ENCODE data around the gene CERS2.

DNA sequence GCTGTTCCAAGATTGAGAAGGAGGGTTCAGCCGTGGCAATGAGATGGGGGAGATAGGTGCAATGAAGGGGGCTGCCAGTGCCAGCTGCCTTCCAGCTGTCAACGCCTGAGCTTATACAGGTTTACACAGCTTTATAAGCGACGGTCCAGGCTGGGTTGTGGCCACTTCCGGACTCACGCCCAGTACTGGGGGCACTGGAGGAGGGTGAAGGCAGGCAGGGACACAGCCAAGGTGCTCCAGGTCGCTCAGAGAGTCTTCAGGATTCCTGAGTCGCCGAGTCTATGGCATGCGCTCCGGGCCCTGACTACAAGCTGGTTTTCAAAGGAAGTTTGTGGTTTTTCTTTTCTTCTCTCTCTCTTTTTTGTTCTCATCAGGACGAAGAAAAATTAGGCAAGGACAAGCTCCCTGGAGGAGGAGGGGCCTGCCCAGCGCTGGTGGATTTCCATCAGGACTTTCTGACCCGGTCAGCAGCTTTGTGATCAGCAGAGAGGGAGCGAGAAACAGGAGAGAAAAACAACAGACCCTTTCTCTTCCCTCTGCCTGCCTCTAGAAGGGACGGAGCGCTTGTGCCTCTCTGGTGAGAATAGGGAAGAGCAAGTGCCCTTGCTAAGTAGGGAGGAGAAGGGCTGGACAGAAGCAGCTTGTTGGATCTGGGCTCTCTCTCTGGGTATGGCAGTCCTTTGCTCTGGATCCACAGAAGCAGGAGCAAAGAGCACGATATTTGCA lies 31.9 kb upstream of the CERS2 start, which contains the start of gene MINDY1:
- no peak for TF ChIP-seq CTCF (IDR thresholded peaks at IDR 0.05; ENCODE audit: insufficient read depth, low read length, poor library complexity, severe bottlenecking)
- no peak for TF ChIP-seq EZH2phosphoT487 (conservative IDR thresholded peaks at IDR 0.05; ENCODE audit: low read length)
